IMR-90 (cell line): Measurements from ENCODE around the gene KLF1. TPM values are rescaled to one million over a fixed set of nuclear protein-coding genes. Genes with fewer than 3 reads are reported as not detected.

Experiments used
- ATAC-seq: fragments of 200-7000 bp; cut with Tn5 transposase; 2 replicates; pipeline ENCODE4 v1.9.1; 2020; ENCODE audit warnings: low read depth, mild to moderate bottlenecking, moderate library complexity
- BruUV-seq: library from RNA; stranded (reverse); fragments of 400-500 nt; replicated peaks from 2 replicates; lab custom pipeline; 2021; lab: Mats Ljungman, UMichigan
- CTCF ChIA-PET: fragments of 300-600 bp; formaldehyde crosslinking; extraction: SDS; loops from one replicate; lab custom pipeline; 2021; ENCODE audit warnings: antibody characterized with exemption; lab: Yijun Ruan, JAX
- POLR2A ChIA-PET: fragments of 300-600 bp; sonication (Branson Sonifier 250); formaldehyde crosslinking; loops from one replicate; lab custom pipeline; 2022; ENCODE audit warnings: antibody characterized with exemption; ENCODE audit not compliant: unreplicated experiment; lab: Charles Lee
- DNase-seq: peaks from one replicate; pipeline ENCODE4 v3.0.0; 2013
- H2AFZ ChIP-seq: replicated peaks from 2 replicates; pipeline ENCODE3; 2013; ENCODE audit warnings: low read length, mild to moderate bottlenecking; ENCODE audit not compliant: poor library complexity
- H2AK5ac ChIP-seq: 2 replicates; pipeline ENCODE4 v1.6.1; 2013; ENCODE audit warnings: low read depth, low read length, inconsistent platforms
- H2AK9ac ChIP-seq: replicated peaks from 2 replicates; pipeline ENCODE3; 2013; ENCODE audit warnings: mild to moderate bottlenecking, low read depth, low read length, moderate library complexity; ENCODE audit not compliant: poor library complexity
- H2BK120ac ChIP-seq: 2 replicates; pipeline ENCODE4 v1.6.1; 2013; ENCODE audit warnings: low read depth, low read length, inconsistent platforms
- H2BK15ac ChIP-seq: 3 replicates; pipeline ENCODE4 v1.6.1; 2013; ENCODE audit warnings: low read depth, low read length, inconsistent platforms
- H2BK20ac ChIP-seq: 2 replicates; pipeline ENCODE4 v1.6.1; 2013; ENCODE audit warnings: low read depth, mild to moderate bottlenecking, inconsistent platforms, low read length, moderate library complexity
- H2BK5ac ChIP-seq: 2 replicates; pipeline ENCODE4 v1.6.1; 2013; ENCODE audit warnings: mild to moderate bottlenecking, low read depth, low read length, inconsistent platforms; ENCODE audit not compliant: poor library complexity, severe bottlenecking
- H3K14ac ChIP-seq: replicated peaks from 2 replicates; pipeline ENCODE4 v1.6.1; 2013; ENCODE audit warnings: low read depth, low read length, inconsistent platforms
- H3K18ac ChIP-seq: 2 replicates; pipeline ENCODE4 v1.6.1; 2013; ENCODE audit warnings: low read depth, low read length, control low read depth
- H3K23ac ChIP-seq: 2 replicates; pipeline ENCODE4 v1.6.1; 2013; ENCODE audit warnings: low read depth, low read length, inconsistent platforms
- H3K27ac ChIP-seq: 2 replicates; pipeline ENCODE4 v1.5.1; 2013; ENCODE audit warnings: mild to moderate bottlenecking, control low read depth, low read length; ENCODE audit not compliant: insufficient read depth
- H3K27me3 ChIP-seq: 2 replicates; pipeline ENCODE4 v1.6.1; 2013; ENCODE audit warnings: low read length; ENCODE audit not compliant: control insufficient read depth, insufficient read depth
- H3K36me3 ChIP-seq: 2 replicates; pipeline ENCODE4 v1.6.1; 2013; ENCODE audit warnings: low read length, mixed read lengths; ENCODE audit not compliant: control insufficient read depth, insufficient read depth
- H3K4ac ChIP-seq: 2 replicates; pipeline ENCODE4 v1.6.1; 2013; ENCODE audit warnings: low read depth, low read length, inconsistent platforms
- H3K4me1 ChIP-seq: 2 replicates; pipeline ENCODE4 v1.6.1; 2013; ENCODE audit warnings: low read length, mixed read lengths; ENCODE audit not compliant: control insufficient read depth, insufficient read depth
- H3K4me2 ChIP-seq: 2 replicates; pipeline ENCODE4 v1.6.1; 2013; ENCODE audit warnings: low read depth, mild to moderate bottlenecking, control low read depth, low read length, moderate library complexity
- H3K4me3 ChIP-seq: 2 replicates; pipeline ENCODE4 v1.5.1; 2013; ENCODE audit warnings: low read depth, mild to moderate bottlenecking, control low read depth, low read length, moderate library complexity; ENCODE audit not compliant: insufficient read depth
- H3K56ac ChIP-seq: 2 replicates; pipeline ENCODE4 v1.6.1; 2013; ENCODE audit warnings: low read length, inconsistent platforms; ENCODE audit not compliant: insufficient read depth; ENCODE audit errors: extremely low read depth
- H3K79me1 ChIP-seq, 2 experiments: 2 replicates each; pipeline ENCODE4 v1.6.1; 2013; ENCODE audit warnings: low read length in 2 of 2, inconsistent platforms in 1 of 2, low read depth in 1 of 2
- H3K9ac ChIP-seq: 2 replicates; pipeline ENCODE4 v1.6.1; 2013; ENCODE audit warnings: low read depth, low read length, control low read depth
- H3K9me1 ChIP-seq: 2 replicates; pipeline ENCODE4 v1.6.1; 2013; ENCODE audit warnings: low read length, inconsistent platforms; ENCODE audit not compliant: insufficient read depth
- H3K9me3 ChIP-seq: 2 replicates; pipeline ENCODE4 v1.6.1; 2013; ENCODE audit warnings: low read length; ENCODE audit not compliant: control insufficient read depth, insufficient read depth
- H4K20me1 ChIP-seq: 2 replicates; pipeline ENCODE4 v1.6.1; 2013; ENCODE audit warnings: low read length, inconsistent platforms; ENCODE audit not compliant: insufficient read depth
- H4K5ac ChIP-seq: 2 replicates; pipeline ENCODE4 v1.6.1; 2013; ENCODE audit warnings: mild to moderate bottlenecking, low read depth, low read length, control low read depth
- H4K8ac ChIP-seq, 2 experiments: 2 replicates each; pipeline ENCODE4 v1.6.1; 2013; ENCODE audit warnings: low read depth in 2 of 2, low read length in 2 of 2, control low read depth in 1 of 2, inconsistent platforms in 1 of 2
- H4K91ac ChIP-seq: 2 replicates; pipeline ENCODE4 v1.6.1; 2013; ENCODE audit warnings: low read depth, low read length, inconsistent platforms; ENCODE audit not compliant: insufficient read depth
- BHLHE40 ChIP-seq: fragments of 150-350 bp; IDR thresholded peaks from 2 replicates; pipeline ENCODE4 v1.6.1; 2016; ENCODE audit warnings: mild to moderate bottlenecking, low read depth, low read length
- CEBPB ChIP-seq: IDR thresholded peaks from 2 replicates; pipeline ENCODE4 v1.6.1; 2012; ENCODE audit warnings: low read depth, low read length, improper control_type of control experiment
- CHD1 ChIP-seq: IDR thresholded peaks from 2 replicates; pipeline ENCODE4 v1.6.1; 2012; ENCODE audit warnings: low read depth, low read length, improper control_type of control experiment
- FOS ChIP-seq: fragments of 150-350 bp; IDR thresholded peaks from 2 replicates; pipeline ENCODE4 v1.6.1; 2016; ENCODE audit warnings: low read depth, low read length
- MAFK ChIP-seq: IDR thresholded peaks from 2 replicates; pipeline ENCODE4 v1.6.1; 2012; ENCODE audit warnings: low read depth, low read length, improper control_type of control experiment
- MAZ ChIP-seq: IDR thresholded peaks from 2 replicates; pipeline ENCODE4 v1.6.1; 2012; ENCODE audit warnings: low read depth, mild to moderate bottlenecking, low read length, improper control_type of control experiment, moderate library complexity, borderline replicate concordance
- MXI1 ChIP-seq: IDR thresholded peaks from 2 replicates; pipeline ENCODE4 v1.6.1; 2012; ENCODE audit warnings: low read depth, mild to moderate bottlenecking, low read length, moderate library complexity, borderline replicate concordance
- NFE2L2 ChIP-seq: fragments of 150-350 bp; IDR thresholded peaks from 2 replicates; pipeline ENCODE4 v1.6.1; 2016; ENCODE audit warnings: low read depth, mild to moderate bottlenecking, low read length
- POLR2A ChIP-seq: IDR thresholded peaks from 2 replicates; pipeline ENCODE4 v1.6.1; 2012; ENCODE audit warnings: mild to moderate bottlenecking, low read depth, low read length
- RFX5 ChIP-seq: IDR thresholded peaks from 2 replicates; pipeline ENCODE4 v1.8.0; 2012; ENCODE audit warnings: low read depth, mild to moderate bottlenecking, low read length, moderate library complexity
- SMC3 ChIP-seq: fragments of 150-350 bp; IDR thresholded peaks from 2 replicates; pipeline ENCODE4 v1.6.1; 2016; ENCODE audit warnings: low read depth, mild to moderate bottlenecking, antibody characterized with exemption, low read length, moderate library complexity
- whole genome bisulfite sequencing, 2 experiments: methylation state at CpG; one replicate each; pipeline versions ENCODE4 v1.1.5 to v1.1.7; 2013; ENCODE audit warnings: missing lambda C conversion rate in 2 of 2; ENCODE audit not compliant: insufficient read length in 1 of 2; ENCODE audit errors: extremely low coverage in 2 of 2; 5-methylcytosine and 5-hydroxymethylcytosine counted together
- dilution Hi-C: fragments of 300-500 bp; cut with HindIII; formaldehyde crosslinking; loops from one replicate; pipeline ENCODE4 v1.14.3; 2018; ENCODE audit warnings: low sequenced_read_pairs; ENCODE audit not compliant: unreplicated experiment
- in situ Hi-C: fragments of 300-500 bp; cut with MboI; formaldehyde crosslinking; loops from 3 replicates; pipeline ENCODE4 v1.14.3; 2019; ENCODE audit warnings: low sequenced_read_pairs, inconsistent platforms, mixed read lengths
- intact Hi-C: fragments of 100-400 bp; cut with micrococcal nuclease; formaldehyde crosslinking; loops from 2 replicates; pipeline ENCODE4 v1.10.0; 2022
- polyA plus RNA-seq, 3 experiments: library from polyadenylated mRNA; depleted of rRNA; stranded (reverse); fragments of >200 nt; gene quantifications; 2 replicates each; pipeline ENCODE4 v1.2.3, GENCODE V29; 2012; ENCODE audit warnings: low replicate concordance in 1 of 3
- total RNA-seq: library from RNA; depleted of rRNA; stranded (reverse); fragments of >200 nt; gene quantifications from 2 replicates; pipeline ENCODE4 v1.2.3, GENCODE V29; 2012
- TF ChIP-seq, protein P1 (sequence below): fragments of 150-350 bp; IDR thresholded peaks from 2 replicates; pipeline ENCODE4 v1.6.1; 2017; ENCODE audit warnings: mild to moderate bottlenecking, antibody characterized with exemption, low read length, low read depth
- TF ChIP-seq, protein P2 (sequence below): fragments of 150-350 bp; IDR thresholded peaks from 2 replicates; pipeline ENCODE4 v1.6.1; 2016; ENCODE audit warnings: low read depth, mild to moderate bottlenecking, low read length, moderate library complexity, borderline replicate concordance

KLF1 gene
- total and polyA plus RNA-seq, 2 of the 4 experiments (the other 2 are of a cell fraction) = not detected

DNA sequence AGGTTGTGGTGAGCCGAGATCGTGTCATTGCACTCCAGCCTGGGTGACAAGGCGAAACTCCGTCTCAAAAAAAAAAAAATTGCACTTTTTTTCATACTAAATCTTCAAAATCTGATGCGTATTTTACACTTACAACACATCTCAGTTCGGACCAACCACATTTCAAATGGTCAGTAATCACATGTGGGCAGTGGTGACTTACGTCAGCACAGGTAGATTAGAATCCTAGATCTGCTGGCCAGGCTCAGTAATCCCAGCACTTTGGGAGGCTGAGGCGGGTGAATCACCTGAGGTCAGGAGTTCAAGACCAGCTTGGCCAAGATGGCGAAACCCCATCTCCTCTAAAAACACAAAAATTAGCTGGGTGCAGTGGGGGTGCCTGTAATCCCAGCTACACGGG is 48.1 kb upstream of the KLF1 start (continued):
- no peak for TF ChIP-seq CHD1
- no peak for TF ChIP-seq RFX5
- TF ChIP-seq POLR2A = no peak

DNA sequence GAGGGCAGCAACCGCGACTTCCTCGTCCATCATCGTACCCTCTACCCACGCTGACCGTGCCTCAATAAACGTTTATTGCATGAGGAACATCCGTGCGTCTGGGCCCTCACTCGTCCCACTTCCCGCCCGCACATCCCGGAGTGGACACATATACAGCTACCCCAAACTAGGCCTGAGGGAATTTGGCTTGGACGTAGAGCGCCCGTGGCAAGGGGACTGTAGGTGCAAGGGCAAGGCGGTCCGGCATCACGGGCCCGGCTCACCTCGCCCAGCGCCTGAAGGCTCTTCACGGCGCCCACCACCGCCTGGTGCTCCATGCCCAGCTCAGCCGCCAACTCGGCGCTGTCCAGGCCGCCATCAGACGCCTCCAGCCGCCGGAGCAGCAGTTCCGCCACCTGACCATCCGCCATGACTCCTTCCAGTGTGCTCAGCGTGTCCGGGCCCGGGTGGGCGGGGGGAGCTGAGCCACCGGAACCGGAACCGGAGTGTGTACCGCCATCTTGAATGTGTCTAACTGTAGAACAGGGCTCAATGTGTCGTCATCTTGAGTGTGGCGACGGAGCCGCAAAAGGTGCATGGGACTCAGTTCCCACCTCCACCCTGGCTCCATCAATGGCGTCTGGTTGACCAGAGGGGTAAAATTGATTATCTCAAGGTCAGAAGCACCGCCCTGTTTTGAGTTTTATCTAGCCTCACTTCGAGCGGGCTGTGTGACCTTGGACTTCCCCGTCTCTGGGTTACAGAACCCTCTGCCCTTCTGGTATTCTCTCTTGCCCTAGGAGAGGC is 46.5 kb upstream of the KLF1 start, which contains the start of gene FARSA:
TSS of gene FARSA (minus strand) at position 425 of the 786 bp plus-strand sequence. CDS start at position 410, 15 bp downstream.
- intact Hi-C loops = no loop called here
- Histone ChIP-seq H3K23ac (peak within 1 kb of the TSS; percentile 94), H4K91ac (peak within 1 kb of the TSS; percentile 94), H3K27ac (peak within 1 kb of the TSS; percentile 80), H2AK5ac (peak within 1 kb of the TSS; percentile 93), H2BK5ac (peak within 1 kb of the TSS; percentile 82), H3K27me3 (no peaks in the 10 kb centered on the region), H2AK9ac (peak within 1 kb of the TSS; percentile 100), H2AFZ (peak within 1 kb of the TSS; percentile 97), H3K4me2 (peak within 1 kb of the TSS; percentile 97), H3K79me1 (peaks cover 8 to 51% of the 10 kb centered on the region in 2 experiments; a peak in 3 of 4 replicates), H4K5ac (peak within 1 kb of the TSS; percentile 95), H3K4me1 (peaks cover 10% of the 10 kb centered on the region), H2BK120ac (peak within 1 kb of the TSS; percentile 73; the same call in 1 of the 2 replicates), H2BK20ac (peak within 1 kb of the TSS; percentile 66; the same call in 1 of the 2 replicates), H2BK15ac (peak within 1 kb of the TSS; percentile 84; the same call in 1 of the 3 replicates), H3K4me3 (peak within 1 kb of the TSS; percentile 91), H3K36me3 (peaks cover 19% of the 10 kb centered on the region), H3K4ac (peak within 1 kb of the TSS; percentile 93), H3K9me1 (peaks cover 11% of the 10 kb centered on the region), H4K20me1 (peaks cover 18% of the 10 kb centered on the region), H3K9me3 (no peaks in the 10 kb centered on the region), H3K18ac (peak within 1 kb of the TSS; percentile 71), H4K8ac (peak within 1 kb of the TSS; percentile 44 to 100), H3K14ac (peak within 1 kb of the TSS; percentile 98), H3K9ac (peak within 1 kb of the TSS; percentile 92), H3K56ac (peak within 1 kb of the TSS; percentile 73)
- no TSS peak for BruUV-seq
- CTCF ChIA-PET = no interaction called here
- 0% methylated on average over 18 of the region's 51 CpGs; no CpG with 5 or more reads in 1 of the 2 experiments for WGBS, 2 experiments
- ATAC-seq = peak; percentile 76
- peak; percentile 87 for DNase-seq
- POLR2A ChIA-PET = interaction anchor here (0.6 to 1.0 kb wide), 2 partner anchors 12 to 13 kb away, joined by 4 to 6 read pairs; no protein-coding TSS in a partner anchor
- dilution Hi-C loops = no loop called here
- in situ Hi-C loops = no loop called here
- no peak for TF ChIP-seq RFX5
- peak; percentile 89 for TF ChIP-seq MAZ
- TF ChIP-seq BHLHE40 = no peak
- no peak for TF ChIP-seq CHD1
- TF ChIP-seq SMC3 = no peak
- TF ChIP-seq, protein P1, sequence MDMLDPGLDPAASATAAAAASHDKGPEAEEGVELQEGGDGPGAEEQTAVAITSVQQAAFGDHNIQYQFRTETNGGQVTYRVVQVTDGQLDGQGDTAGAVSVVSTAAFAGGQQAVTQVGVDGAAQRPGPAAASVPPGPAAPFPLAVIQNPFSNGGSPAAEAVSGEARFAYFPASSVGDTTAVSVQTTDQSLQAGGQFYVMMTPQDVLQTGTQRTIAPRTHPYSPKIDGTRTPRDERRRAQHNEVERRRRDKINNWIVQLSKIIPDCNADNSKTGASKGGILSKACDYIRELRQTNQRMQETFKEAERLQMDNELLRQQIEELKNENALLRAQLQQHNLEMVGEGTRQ = peak; percentile 66
- TF ChIP-seq NFE2L2 = no peak
- no peak for TF ChIP-seq MAFK
- no peak for TF ChIP-seq FOS
- 0 out of 2 replicates have a peak, but pooled peaks have one; percentile 27 for TF ChIP-seq CEBPB
- TF ChIP-seq, protein P2, sequence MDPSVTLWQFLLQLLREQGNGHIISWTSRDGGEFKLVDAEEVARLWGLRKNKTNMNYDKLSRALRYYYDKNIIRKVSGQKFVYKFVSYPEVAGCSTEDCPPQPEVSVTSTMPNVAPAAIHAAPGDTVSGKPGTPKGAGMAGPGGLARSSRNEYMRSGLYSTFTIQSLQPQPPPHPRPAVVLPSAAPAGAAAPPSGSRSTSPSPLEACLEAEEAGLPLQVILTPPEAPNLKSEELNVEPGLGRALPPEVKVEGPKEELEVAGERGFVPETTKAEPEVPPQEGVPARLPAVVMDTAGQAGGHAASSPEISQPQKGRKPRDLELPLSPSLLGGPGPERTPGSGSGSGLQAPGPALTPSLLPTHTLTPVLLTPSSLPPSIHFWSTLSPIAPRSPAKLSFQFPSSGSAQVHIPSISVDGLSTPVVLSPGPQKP = 0 out of 2 replicates have a peak, but pooled peaks have one; percentile 78
- peak; percentile 94 for TF ChIP-seq MXI1
